Fibroblast of lung (primary cell): ENCODE results near the gene FAH. TPM values are rescaled to one million over a fixed set of nuclear protein-coding genes. Genes with fewer than 3 reads are reported as not detected.

Experiments used
- DNase-seq, 2 donors: peaks; one replicate each; pipeline versions ENCODE4 v3.0.0 to v3.0.0-alpha.2; 2010; ENCODE audit warnings: low read depth in 2 of 2
- H2AFZ ChIP-seq: 2 replicates; pipeline ENCODE4 v1.5.1; 2012; ENCODE audit warnings: low read length, control low read depth, inconsistent platforms
- H3K27ac ChIP-seq: 2 replicates; pipeline ENCODE4 v1.5.1; 2011; ENCODE audit warnings: low read length, control low read depth; ENCODE audit not compliant: insufficient read depth
- H3K27me3 ChIP-seq: 2 replicates; pipeline ENCODE4 v1.5.1; 2011; ENCODE audit warnings: mild to moderate bottlenecking, low read length; ENCODE audit not compliant: control insufficient read depth, insufficient read depth
- H3K36me3 ChIP-seq: 2 replicates; pipeline ENCODE4 v1.5.1; 2011; ENCODE audit warnings: low read length; ENCODE audit not compliant: control insufficient read depth, insufficient read depth
- H3K4me1 ChIP-seq: 2 replicates; pipeline ENCODE4 v1.5.1; 2011; ENCODE audit warnings: low read length; ENCODE audit not compliant: control insufficient read depth, insufficient read depth; ENCODE audit errors: extremely low read depth
- H3K4me2 ChIP-seq: 2 replicates; pipeline ENCODE4 v1.5.1; 2011; ENCODE audit warnings: low read length, control low read depth; ENCODE audit not compliant: insufficient read depth; ENCODE audit errors: extremely low read depth
- H3K4me3 ChIP-seq, 4 experiments: fragments of 200-600 bp in 1 of 4; sonication (generic) in 1 of 4; replicated peaks in 1 of 4; 2 replicates each; pipeline ENCODE4 v1.5.1; 2011 to 2016; ENCODE audit warnings: low read length in 4 of 4, low read depth in 3 of 4, mild to moderate bottlenecking in 3 of 4, control low read depth in 2 of 4, inconsistent platforms in 1 of 4, mixed read lengths in 1 of 4; ENCODE audit not compliant: insufficient read depth in 1 of 4; ENCODE audit errors: control extremely low read depth in 1 of 4
- H3K79me2 ChIP-seq: 2 replicates; pipeline ENCODE4 v1.5.1; 2012; ENCODE audit warnings: mild to moderate bottlenecking, low read length, inconsistent platforms; ENCODE audit not compliant: control insufficient read depth, insufficient read depth
- H3K9ac ChIP-seq: 2 replicates; pipeline ENCODE4 v1.5.1; 2011; ENCODE audit warnings: mild to moderate bottlenecking, low read length, control low read depth; ENCODE audit not compliant: insufficient read depth
- H3K9me3 ChIP-seq: 2 replicates; pipeline ENCODE4 v1.5.1; 2012; ENCODE audit warnings: low read depth, low read length; ENCODE audit not compliant: control insufficient read depth, insufficient read depth
- H4K20me1 ChIP-seq: 2 replicates; pipeline ENCODE4 v1.5.1; 2011; ENCODE audit warnings: low read length; ENCODE audit not compliant: control insufficient read depth, insufficient read depth; ENCODE audit errors: extremely low read depth
- CTCF ChIP-seq, 2 donors: IDR thresholded peaks in 1 of 2; conservative IDR thresholded peaks in 1 of 2; 1 replicate in 1 of 2; 2 replicates in 1 of 2; pipeline ENCODE4 v1.5.1; 2011 to 2012; ENCODE audit warnings: low read length in 2 of 2, control low read depth in 1 of 2, inconsistent platforms in 1 of 2, low read depth in 1 of 2, mild to moderate bottlenecking in 1 of 2
- EZH2 ChIP-seq: IDR thresholded peaks from 2 replicates; pipeline ENCODE4 v1.5.1; 2012; ENCODE audit warnings: low read length, control low read depth, mild to moderate bottlenecking; ENCODE audit errors: missing control alignments
- polyA minus RNA-seq: library from RNA; depleted of rRNA, polyadenylated mRNA; stranded (reverse); fragments of >200 nt; gene quantifications from 2 replicates; pipeline ENCODE4 v1.2.3, GENCODE V29; 2011; ENCODE audit warnings: low replicate concordance
- polyA plus RNA-seq, 2 donors: library from polyadenylated mRNA; depleted of rRNA in 1 of 2; stranded (reverse) in 1 of 2; unstranded in 1 of 2; fragments of >200 nt; gene quantifications; 2 replicates each; pipeline ENCODE4 v1.2.1, GENCODE V29; 2011 to 2012; ENCODE audit warnings: missing spikeins in 1 of 2
- total RNA-seq: library from RNA; depleted of rRNA; stranded (reverse); fragments of >200 nt; gene quantifications from 2 replicates; pipeline ENCODE4 v1.2.1, GENCODE V29; 2014

The FAH gene
- total RNA-seq (35.4 and 58.6 TPM in 2 replicates), polyA plus RNA-seq (24.4 and 45.3 TPM in 2 replicates), polyA minus RNA-seq (72.8 and 154 TPM in 2 replicates)
- 40.0 and 80.5 TPM in 2 replicates for polyA plus RNA-seq (2012)

- H3K36me3 ChIP-seq, result no peaks in the 10 kb centered on the region
- no peaks in the 10 kb centered on the region for H3K27me3 ChIP-seq
- H3K27ac ChIP-seq, result peak within 1 kb of the TSS; percentile 19
- peak within 1 kb of the TSS; percentile 62 for H3K9ac ChIP-seq
- peak within 1 kb of the TSS; percentile 92 for H2AFZ ChIP-seq
- peak within 1 kb of the TSS; percentile 80 for H3K4me2 ChIP-seq
- H3K4me3 ChIP-seq, result peak within 1 kb of the TSS; percentile 53 to 76 (median 71)
- H3K9me3 ChIP-seq, result no peaks in the 10 kb centered on the region
- TF ChIP-seq EZH2, result no peak
- no peak for TF ChIP-seq CTCF (conservative IDR thresholded peaks at IDR 0.05 in 1 of 2, IDR thresholded peaks at IDR 0.05 in 1 of 2; ENCODE audit: low read depth in 1 of 2, low read length in 2 of 2)
- H3K79me2 ChIP-seq, result no peaks in the 10 kb centered on the region
- H4K20me1 ChIP-seq, result no peaks in the 10 kb centered on the region
- peak; percentile 54 to 62 for DNase-seq
- peaks cover 7% of the 10 kb centered on the region for H3K4me1 ChIP-seq
Observed at GRCh38 chr15:80152896-80153876, at the start of gene FAH. FAH (plus strand) TSS chr15:80152999; CDS start chr15:80153055, 56 bp downstream.

GRCh38 chr15:80105193-80105592, 47.6 kb upstream of the FAH start:
- no peaks in the 10 kb centered on the region for H3K4me1 ChIP-seq
- no peak overlapping the region for H3K4me3 ChIP-seq
- no peak overlapping the region for H3K9ac ChIP-seq
- DNase-seq, result no peak
- no peaks in the 10 kb centered on the region for H3K36me3 ChIP-seq
- H3K79me2 ChIP-seq, result peaks cover 10% of the 10 kb centered on the region
- H4K20me1 ChIP-seq, result no peaks in the 10 kb centered on the region
- TF ChIP-seq CTCF (conservative IDR thresholded peaks at IDR 0.05 in 1 of 2, IDR thresholded peaks at IDR 0.05 in 1 of 2; ENCODE audit: low read depth in 1 of 2, low read length in 2 of 2) (no peak), EZH2 (no peak)
- H3K9me3 ChIP-seq, result no peaks in the 10 kb centered on the region
- no peak overlapping the region for H3K27ac ChIP-seq
- H3K4me2 ChIP-seq, result peak overlapping the region; percentile 19
- no peak overlapping the region for H2AFZ ChIP-seq
- H3K27me3 ChIP-seq, result no peaks in the 10 kb centered on the region

- H3K27ac ChIP-seq, result no peak overlapping the region
- no peak overlapping the region for H3K9ac ChIP-seq
- no peaks in the 10 kb centered on the region for H3K9me3 ChIP-seq
- no peak overlapping the region for H2AFZ ChIP-seq
- no peaks in the 10 kb centered on the region for H3K27me3 ChIP-seq
- DNase-seq, result peak; percentile 57 to 85
- peaks cover 10% of the 10 kb centered on the region for H3K79me2 ChIP-seq
- TF ChIP-seq CTCF (conservative IDR thresholded peaks at IDR 0.05 in 1 of 2, IDR thresholded peaks at IDR 0.05 in 1 of 2; ENCODE audit: low read depth in 1 of 2, low read length in 2 of 2) (no peak), EZH2 (no peak)
- H3K4me3 ChIP-seq, result no peak overlapping the region
- H3K4me2 ChIP-seq, result peak overlapping the region; percentile 19
- H3K4me1 ChIP-seq, result no peaks in the 10 kb centered on the region
- H4K20me1 ChIP-seq, result no peaks in the 10 kb centered on the region
- H3K36me3 ChIP-seq, result no peaks in the 10 kb centered on the region
Observed at GRCh38 chr15:80105595-80105994, 47.2 kb upstream of the FAH start.
